Measurements from ENCODE around the gene LGALS9. TPM values are rescaled to one million over a fixed set of nuclear protein-coding genes. Genes with fewer than 3 reads are reported as not detected.

LGALS9 gene
- total and polyA plus RNA-seq, 9 of the 15 experiments (the other 6 are each of a cell fraction or from before 2014, with no cell fraction given), result 0.45 to 6.9 (median 2.8) TPM

DNA sequence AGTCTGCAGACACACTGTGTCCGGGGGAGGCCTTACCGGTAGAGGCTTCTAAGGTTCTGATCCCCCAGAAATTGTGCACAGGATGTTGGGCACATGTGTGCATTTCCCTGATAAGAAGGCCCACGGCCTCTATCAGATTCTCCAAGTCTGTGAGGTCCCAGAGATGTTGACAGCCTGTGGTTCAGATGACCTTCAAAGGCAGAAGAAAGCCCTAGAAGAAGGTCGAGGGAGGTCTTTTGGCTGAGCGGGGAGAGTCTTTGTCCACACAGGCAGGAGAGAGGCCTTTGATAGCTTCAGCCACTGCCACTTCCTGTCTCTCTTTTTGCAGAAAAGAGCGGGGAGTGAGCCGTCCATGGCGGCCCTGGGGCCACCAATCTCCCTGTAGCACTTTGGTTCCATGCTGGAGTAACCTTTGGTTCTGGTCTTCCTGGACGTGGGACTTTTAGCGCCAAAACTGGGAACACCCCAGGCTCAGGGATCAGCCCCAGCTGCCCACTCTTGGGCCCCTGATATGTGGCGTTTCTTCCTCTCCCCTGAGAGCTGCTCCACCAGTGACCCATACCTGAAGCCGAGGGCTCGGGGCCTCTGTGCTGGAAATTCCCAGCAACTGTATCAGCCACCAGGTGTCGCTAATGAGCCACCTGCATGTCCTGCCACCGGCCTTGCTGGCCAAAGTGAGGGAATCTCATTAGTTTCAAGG lies 28.1 kb upstream of the LGALS9 start (continued):
- TF ChIP-seq RBFOX2 (IDR thresholded peaks at IDR 0.05; ENCODE audit: low read depth, low read length) (peak; percentile 72), NR2C1 (IDR thresholded peaks at IDR 0.05) (peak; percentile 40; the same call in 1 of the 2 replicates), NR2C1 (tag; IDR thresholded peaks at IDR 0.05) (peak; percentile 75), GATAD2A (IDR thresholded peaks at IDR 0.05) (peak; percentile 85; the same call in 1 of the 2 replicates), SPI1 (IDR thresholded peaks at IDR 0.05; ENCODE audit: borderline replicate concordance, low read depth, low read length) (peak; percentile 68; the same call in 1 of the 2 replicates), CBX1 (IDR thresholded peaks at IDR 0.05; ENCODE audit: low read depth) (0 out of 2 replicates have a peak, but pooled peaks have one; percentile 5), ZFX (CRISPR knock-in tag; IDR thresholded peaks at IDR 0.05) (peak; percentile 59), ZNF431 (CRISPR knock-in tag; IDR thresholded peaks at IDR 0.05) (no peak), GATAD2B (IDR thresholded peaks at IDR 0.05; ENCODE audit: borderline replicate concordance) (no peak; the same call in 1 of the 2 replicates), ZEB2 (IDR thresholded peaks at IDR 0.05) (peak; percentile 87), ZNF311 (CRISPR knock-in tag; IDR thresholded peaks at IDR 0.05) (no peak; the same call in 1 of the 2 replicates), ZNF778 (CRISPR knock-in tag; IDR thresholded peaks at IDR 0.05) (no peak), SIN3A (IDR thresholded peaks at IDR 0.05; ENCODE audit: borderline replicate concordance in 2 of 2, control insufficient read depth in 1 of 2, low read depth in 2 of 2, low read length in 2 of 2) (no peak), ZNF76 (CRISPR knock-in tag; IDR thresholded peaks at IDR 0.05; ENCODE audit: borderline replicate concordance) (peak; percentile 74), NR4A1 (CRISPR knock-in tag; IDR thresholded peaks at IDR 0.05) (no peak), NR4A1 (tag; IDR thresholded peaks at IDR 0.05) (0 out of 2 replicates have a peak, but pooled peaks have one; percentile 43)
- TF ChIP-seq, protein P1, sequence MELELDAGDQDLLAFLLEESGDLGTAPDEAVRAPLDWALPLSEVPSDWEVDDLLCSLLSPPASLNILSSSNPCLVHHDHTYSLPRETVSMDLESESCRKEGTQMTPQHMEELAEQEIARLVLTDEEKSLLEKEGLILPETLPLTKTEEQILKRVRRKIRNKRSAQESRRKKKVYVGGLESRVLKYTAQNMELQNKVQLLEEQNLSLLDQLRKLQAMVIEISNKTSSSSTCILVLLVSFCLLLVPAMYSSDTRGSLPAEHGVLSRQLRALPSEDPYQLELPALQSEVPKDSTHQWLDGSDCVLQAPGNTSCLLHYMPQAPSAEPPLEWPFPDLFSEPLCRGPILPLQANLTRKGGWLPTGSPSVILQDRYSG (tag; conservative IDR thresholded peaks at IDR 0.05; ENCODE audit: low read depth), result no peak
- TF ChIP-seq, protein P2, sequence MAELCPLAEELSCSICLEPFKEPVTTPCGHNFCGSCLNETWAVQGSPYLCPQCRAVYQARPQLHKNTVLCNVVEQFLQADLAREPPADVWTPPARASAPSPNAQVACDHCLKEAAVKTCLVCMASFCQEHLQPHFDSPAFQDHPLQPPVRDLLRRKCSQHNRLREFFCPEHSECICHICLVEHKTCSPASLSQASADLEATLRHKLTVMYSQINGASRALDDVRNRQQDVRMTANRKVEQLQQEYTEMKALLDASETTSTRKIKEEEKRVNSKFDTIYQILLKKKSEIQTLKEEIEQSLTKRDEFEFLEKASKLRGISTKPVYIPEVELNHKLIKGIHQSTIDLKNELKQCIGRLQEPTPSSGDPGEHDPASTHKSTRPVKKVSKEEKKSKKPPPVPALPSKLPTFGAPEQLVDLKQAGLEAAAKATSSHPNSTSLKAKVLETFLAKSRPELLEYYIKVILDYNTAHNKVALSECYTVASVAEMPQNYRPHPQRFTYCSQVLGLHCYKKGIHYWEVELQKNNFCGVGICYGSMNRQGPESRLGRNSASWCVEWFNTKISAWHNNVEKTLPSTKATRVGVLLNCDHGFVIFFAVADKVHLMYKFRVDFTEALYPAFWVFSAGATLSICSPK (IDR thresholded peaks at IDR 0.05; ENCODE audit: borderline replicate concordance), result no peak
- TF ChIP-seq, protein P3, sequence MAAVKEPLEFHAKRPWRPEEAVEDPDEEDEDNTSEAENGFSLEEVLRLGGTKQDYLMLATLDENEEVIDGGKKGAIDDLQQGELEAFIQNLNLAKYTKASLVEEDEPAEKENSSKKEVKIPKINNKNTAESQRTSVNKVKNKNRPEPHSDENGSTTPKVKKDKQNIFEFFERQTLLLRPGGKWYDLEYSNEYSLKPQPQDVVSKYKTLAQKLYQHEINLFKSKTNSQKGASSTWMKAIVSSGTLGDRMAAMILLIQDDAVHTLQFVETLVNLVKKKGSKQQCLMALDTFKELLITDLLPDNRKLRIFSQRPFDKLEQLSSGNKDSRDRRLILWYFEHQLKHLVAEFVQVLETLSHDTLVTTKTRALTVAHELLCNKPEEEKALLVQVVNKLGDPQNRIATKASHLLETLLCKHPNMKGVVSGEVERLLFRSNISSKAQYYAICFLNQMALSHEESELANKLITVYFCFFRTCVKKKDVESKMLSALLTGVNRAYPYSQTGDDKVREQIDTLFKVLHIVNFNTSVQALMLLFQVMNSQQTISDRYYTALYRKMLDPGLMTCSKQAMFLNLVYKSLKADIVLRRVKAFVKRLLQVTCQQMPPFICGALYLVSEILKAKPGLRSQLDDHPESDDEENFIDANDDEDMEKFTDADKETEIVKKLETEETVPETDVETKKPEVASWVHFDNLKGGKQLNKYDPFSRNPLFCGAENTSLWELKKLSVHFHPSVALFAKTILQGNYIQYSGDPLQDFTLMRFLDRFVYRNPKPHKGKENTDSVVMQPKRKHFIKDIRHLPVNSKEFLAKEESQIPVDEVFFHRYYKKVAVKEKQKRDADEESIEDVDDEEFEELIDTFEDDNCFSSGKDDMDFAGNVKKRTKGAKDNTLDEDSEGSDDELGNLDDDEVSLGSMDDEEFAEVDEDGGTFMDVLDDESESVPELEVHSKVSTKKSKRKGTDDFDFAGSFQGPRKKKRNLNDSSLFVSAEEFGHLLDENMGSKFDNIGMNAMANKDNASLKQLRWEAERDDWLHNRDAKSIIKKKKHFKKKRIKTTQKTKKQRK (IDR thresholded peaks at IDR 0.05; ENCODE audit: borderline replicate concordance, low read depth, low read length), result no peak
- TF ChIP-seq, protein P4, sequence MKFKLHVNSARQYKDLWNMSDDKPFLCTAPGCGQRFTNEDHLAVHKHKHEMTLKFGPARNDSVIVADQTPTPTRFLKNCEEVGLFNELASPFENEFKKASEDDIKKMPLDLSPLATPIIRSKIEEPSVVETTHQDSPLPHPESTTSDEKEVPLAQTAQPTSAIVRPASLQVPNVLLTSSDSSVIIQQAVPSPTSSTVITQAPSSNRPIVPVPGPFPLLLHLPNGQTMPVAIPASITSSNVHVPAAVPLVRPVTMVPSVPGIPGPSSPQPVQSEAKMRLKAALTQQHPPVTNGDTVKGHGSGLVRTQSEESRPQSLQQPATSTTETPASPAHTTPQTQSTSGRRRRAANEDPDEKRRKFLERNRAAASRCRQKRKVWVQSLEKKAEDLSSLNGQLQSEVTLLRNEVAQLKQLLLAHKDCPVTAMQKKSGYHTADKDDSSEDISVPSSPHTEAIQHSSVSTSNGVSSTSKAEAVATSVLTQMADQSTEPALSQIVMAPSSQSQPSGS (CRISPR knock-in tag; IDR thresholded peaks at IDR 0.05), result no peak
